ENCODE results near the gene P3H1.

DNA sequence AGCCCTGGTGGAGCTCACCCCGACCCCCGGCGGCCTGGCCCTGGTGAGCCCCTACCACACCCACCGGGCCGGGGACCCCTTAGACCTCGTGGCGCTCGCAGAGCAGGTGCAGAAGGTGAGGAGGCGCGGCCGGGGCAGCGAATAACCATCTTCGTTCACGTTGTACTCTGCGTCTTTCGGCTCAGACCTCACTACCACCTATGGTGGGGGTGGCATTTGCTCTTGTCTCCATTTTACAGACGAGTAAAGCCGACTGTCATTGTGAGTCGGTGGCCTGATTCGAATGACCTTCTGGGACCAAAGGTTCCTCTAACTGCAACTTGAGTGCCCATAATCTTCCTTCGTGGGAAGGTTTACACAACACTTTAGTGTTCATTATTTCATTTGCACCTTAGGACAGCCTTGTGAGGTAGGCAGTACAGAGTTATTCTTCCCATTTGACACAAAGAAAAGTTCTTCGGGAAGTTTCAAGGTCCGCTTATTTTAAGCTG, 727 bp upstream of the P3H1 start:
- TF ChIP-seq POLR2A (IDR thresholded peaks at IDR 0.05) (no peak), POLR2AphosphoS5 (IDR thresholded peaks at IDR 0.05) (no peak), EP300 (IDR thresholded peaks at IDR 0.05) (no peak)
- TF ChIP-seq, protein P1, sequence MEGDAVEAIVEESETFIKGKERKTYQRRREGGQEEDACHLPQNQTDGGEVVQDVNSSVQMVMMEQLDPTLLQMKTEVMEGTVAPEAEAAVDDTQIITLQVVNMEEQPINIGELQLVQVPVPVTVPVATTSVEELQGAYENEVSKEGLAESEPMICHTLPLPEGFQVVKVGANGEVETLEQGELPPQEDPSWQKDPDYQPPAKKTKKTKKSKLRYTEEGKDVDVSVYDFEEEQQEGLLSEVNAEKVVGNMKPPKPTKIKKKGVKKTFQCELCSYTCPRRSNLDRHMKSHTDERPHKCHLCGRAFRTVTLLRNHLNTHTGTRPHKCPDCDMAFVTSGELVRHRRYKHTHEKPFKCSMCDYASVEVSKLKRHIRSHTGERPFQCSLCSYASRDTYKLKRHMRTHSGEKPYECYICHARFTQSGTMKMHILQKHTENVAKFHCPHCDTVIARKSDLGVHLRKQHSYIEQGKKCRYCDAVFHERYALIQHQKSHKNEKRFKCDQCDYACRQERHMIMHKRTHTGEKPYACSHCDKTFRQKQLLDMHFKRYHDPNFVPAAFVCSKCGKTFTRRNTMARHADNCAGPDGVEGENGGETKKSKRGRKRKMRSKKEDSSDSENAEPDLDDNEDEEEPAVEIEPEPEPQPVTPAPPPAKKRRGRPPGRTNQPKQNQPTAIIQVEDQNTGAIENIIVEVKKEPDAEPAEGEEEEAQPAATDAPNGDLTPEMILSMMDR (IDR thresholded peaks at IDR 0.05): no peak

Data from upper lobe of left lung (tissue), 4 donors.